ENCODE data around the gene INTU.
A peak's percentile ranks its signal among the peaks of the same experiment; 100 is the strongest.
"Not testable (repeated sequence)": the region's sequence is repeated elsewhere in the genome, so short reads cannot be mapped to it uniquely, and the experiment has no call there.

INTU gene

GRCh38 chr4:127632420-127633403, at the start of gene INTU:
Gene INTU, plus strand, starts transcription at chr4:127632957. Its CDS starts 78 bp downstream, at chr4:127633035.
- H3K36me3 ChIP-seq (ENCODE audit: insufficient read depth, low read length): no peaks in the 10 kb centered on the region
- no peaks in the 10 kb centered on the region for H3K27me3 ChIP-seq (ENCODE audit: insufficient read depth, low read length)
- H2AFZ ChIP-seq (ENCODE audit: low read length, unreplicated experiment): peak within 1 kb of the TSS; percentile 100
- peaks cover 10% of the 10 kb centered on the region for H3K4me1 ChIP-seq (ENCODE audit: control insufficient read depth, insufficient read depth, low read length, unreplicated experiment)
- H3K79me2 ChIP-seq (ENCODE audit: control insufficient read depth, insufficient read depth, low read length, unreplicated experiment): peaks cover 10% of the 10 kb centered on the region
- H3K4me3 ChIP-seq (ENCODE audit: low read depth, low read length): peak within 1 kb of the TSS; percentile 99
- H3K27ac ChIP-seq (ENCODE audit: low read depth, low read length): peak within 1 kb of the TSS; percentile 61

GRCh38 chr4:127586496-127586895, 46.3 kb upstream of the INTU start:
- not testable (repeated sequence) for H2AFZ ChIP-seq (ENCODE audit: low read length, unreplicated experiment); H3K27me3 ChIP-seq (ENCODE audit: insufficient read depth, low read length); H3K79me2 ChIP-seq (ENCODE audit: control insufficient read depth, insufficient read depth, low read length, unreplicated experiment); H3K36me3 ChIP-seq (ENCODE audit: insufficient read depth, low read length); H3K27ac ChIP-seq (ENCODE audit: low read depth, low read length); H3K4me1 ChIP-seq (ENCODE audit: control insufficient read depth, insufficient read depth, low read length, unreplicated experiment)
- H3K4me3 ChIP-seq (ENCODE audit: low read depth, low read length): peak overlapping the region; percentile 1; the same call in 1 of the 2 replicates

- Histone ChIP-seq H3K27ac (ENCODE audit: low read depth, low read length) (no peak overlapping the region), H3K4me3 (ENCODE audit: low read depth, low read length) (peak overlapping the region; percentile 1; the same call in 1 of the 2 replicates), H3K36me3 (ENCODE audit: insufficient read depth, low read length) (no peaks in the 10 kb centered on the region), H3K79me2 (ENCODE audit: control insufficient read depth, insufficient read depth, low read length, unreplicated experiment) (no peaks in the 10 kb centered on the region), H2AFZ (ENCODE audit: low read length, unreplicated experiment) (no peak overlapping the region), H3K4me1 (ENCODE audit: control insufficient read depth, insufficient read depth, low read length, unreplicated experiment) (no peaks in the 10 kb centered on the region), H3K27me3 (ENCODE audit: insufficient read depth, low read length) (peaks cover 3% of the 10 kb centered on the region; the same call in 1 of the 2 replicates)
Measured at GRCh38 chr4:127586922-127587571, 45.7 kb upstream of the INTU start.

- not testable (repeated sequence) for H3K36me3 ChIP-seq (ENCODE audit: insufficient read depth, low read length); H3K4me1 ChIP-seq (ENCODE audit: control insufficient read depth, insufficient read depth, low read length, unreplicated experiment); H3K4me3 ChIP-seq (ENCODE audit: low read depth, low read length); H3K27ac ChIP-seq (ENCODE audit: low read depth, low read length); H3K79me2 ChIP-seq (ENCODE audit: control insufficient read depth, insufficient read depth, low read length, unreplicated experiment); H2AFZ ChIP-seq (ENCODE audit: low read length, unreplicated experiment); H3K27me3 ChIP-seq (ENCODE audit: insufficient read depth, low read length)
Measured at GRCh38 chr4:127589153-127589552, 43.6 kb upstream of the INTU start.

GRCh38 chr4:127598656-127599055, 34.1 kb upstream of the INTU start:
- Histone ChIP-seq H3K4me1 (ENCODE audit: control insufficient read depth, insufficient read depth, low read length, unreplicated experiment) (no peaks in the 10 kb centered on the region), H3K4me3 (ENCODE audit: low read depth, low read length) (no peak overlapping the region), H3K27ac (ENCODE audit: low read depth, low read length) (no peak overlapping the region), H3K36me3 (ENCODE audit: insufficient read depth, low read length) (no peaks in the 10 kb centered on the region), H2AFZ (ENCODE audit: low read length, unreplicated experiment) (no peak overlapping the region), H3K27me3 (ENCODE audit: insufficient read depth, low read length) (peaks cover 5% of the 10 kb centered on the region; the same call in 1 of the 2 replicates), H3K79me2 (ENCODE audit: control insufficient read depth, insufficient read depth, low read length, unreplicated experiment) (no peaks in the 10 kb centered on the region)

- H3K27me3 ChIP-seq (ENCODE audit: insufficient read depth, low read length): peaks cover 6% of the 10 kb centered on the region; the same call in 1 of the 2 replicates
- no peak overlapping the region for H3K4me3 ChIP-seq (ENCODE audit: low read depth, low read length)
- no peak overlapping the region for H2AFZ ChIP-seq (ENCODE audit: low read length, unreplicated experiment)
- no peaks in the 10 kb centered on the region for H3K36me3 ChIP-seq (ENCODE audit: insufficient read depth, low read length)
- H3K79me2 ChIP-seq (ENCODE audit: control insufficient read depth, insufficient read depth, low read length, unreplicated experiment): no peaks in the 10 kb centered on the region
- H3K4me1 ChIP-seq (ENCODE audit: control insufficient read depth, insufficient read depth, low read length, unreplicated experiment): no peaks in the 10 kb centered on the region
- no peak overlapping the region for H3K27ac ChIP-seq (ENCODE audit: low read depth, low read length)
Measured at GRCh38 chr4:127601029-127601428, 31.7 kb upstream of the INTU start.

- H3K27me3 ChIP-seq (ENCODE audit: insufficient read depth, low read length): peaks cover 6% of the 10 kb centered on the region
- no peak overlapping the region for H2AFZ ChIP-seq (ENCODE audit: low read length, unreplicated experiment)
- no peak overlapping the region for H3K4me3 ChIP-seq (ENCODE audit: low read depth, low read length)
- no peak overlapping the region for H3K27ac ChIP-seq (ENCODE audit: low read depth, low read length)
- H3K4me1 ChIP-seq (ENCODE audit: control insufficient read depth, insufficient read depth, low read length, unreplicated experiment): peaks cover 5% of the 10 kb centered on the region
- no peaks in the 10 kb centered on the region for H3K36me3 ChIP-seq (ENCODE audit: insufficient read depth, low read length)
- no peaks in the 10 kb centered on the region for H3K79me2 ChIP-seq (ENCODE audit: control insufficient read depth, insufficient read depth, low read length, unreplicated experiment)
Measured at GRCh38 chr4:127604949-127605709, 27.6 kb upstream of the INTU start.

GRCh38 chr4:127606823-127607222, 25.9 kb upstream of the INTU start:
- Histone ChIP-seq H3K79me2 (ENCODE audit: control insufficient read depth, insufficient read depth, low read length, unreplicated experiment) (no peaks in the 10 kb centered on the region), H3K4me3 (ENCODE audit: low read depth, low read length) (no peak overlapping the region), H3K27me3 (ENCODE audit: insufficient read depth, low read length) (peaks cover 6% of the 10 kb centered on the region), H2AFZ (ENCODE audit: low read length, unreplicated experiment) (no peak overlapping the region), H3K27ac (ENCODE audit: low read depth, low read length) (no peak overlapping the region), H3K4me1 (ENCODE audit: control insufficient read depth, insufficient read depth, low read length, unreplicated experiment) (peaks cover 5% of the 10 kb centered on the region), H3K36me3 (ENCODE audit: insufficient read depth, low read length) (no peaks in the 10 kb centered on the region)

GRCh38 chr4:127609484-127609883, 23.3 kb upstream of the INTU start:
- H3K79me2 ChIP-seq (ENCODE audit: control insufficient read depth, insufficient read depth, low read length, unreplicated experiment): no peaks in the 10 kb centered on the region
- peaks cover under 1% of the 10 kb centered on the region; the same call in 1 of the 2 replicates for H3K27me3 ChIP-seq (ENCODE audit: insufficient read depth, low read length)
- H2AFZ ChIP-seq (ENCODE audit: low read length, unreplicated experiment): no peak overlapping the region
- H3K27ac ChIP-seq (ENCODE audit: low read depth, low read length): no peak overlapping the region
- no peaks in the 10 kb centered on the region for H3K36me3 ChIP-seq (ENCODE audit: insufficient read depth, low read length)
- no peak overlapping the region for H3K4me3 ChIP-seq (ENCODE audit: low read depth, low read length)
- peaks cover 5% of the 10 kb centered on the region for H3K4me1 ChIP-seq (ENCODE audit: control insufficient read depth, insufficient read depth, low read length, unreplicated experiment)

GRCh38 chr4:127610488-127610887, 22.3 kb upstream of the INTU start:
- Histone ChIP-seq H3K79me2 (ENCODE audit: control insufficient read depth, insufficient read depth, low read length, unreplicated experiment) (no peaks in the 10 kb centered on the region), H3K4me1 (ENCODE audit: control insufficient read depth, insufficient read depth, low read length, unreplicated experiment) (peaks cover 5% of the 10 kb centered on the region), H3K4me3 (ENCODE audit: low read depth, low read length) (no peak overlapping the region), H3K36me3 (ENCODE audit: insufficient read depth, low read length) (no peaks in the 10 kb centered on the region), H3K27ac (ENCODE audit: low read depth, low read length) (no peak overlapping the region), H3K27me3 (ENCODE audit: insufficient read depth, low read length) (peaks cover 10% of the 10 kb centered on the region), H2AFZ (ENCODE audit: low read length, unreplicated experiment) (no peak overlapping the region)
